ENCODE data around the gene ZCCHC12. TPM values are rescaled to one million over a fixed set of nuclear protein-coding genes. Genes with fewer than 3 reads are reported as not detected.
"Not testable (repeated sequence)": the region's sequence is repeated elsewhere in the genome, so short reads cannot be mapped to it uniquely, and the experiment has no call there.

Gene ZCCHC12
- total RNA-seq, 1 donor from 2014 or later = not detected

GRCh38 chrX:118795528-118796280 is 27.9 kb upstream of the ZCCHC12 start:
- Mint-ChIP-seq H3K4me3 (no peak overlapping the region), H3K9me3 (no peaks in the 10 kb centered on the region), H3K4me1 (peaks cover 5% of the 10 kb centered on the region), H3K36me3 (peaks cover 7% of the 10 kb centered on the region), H3K27ac (no peak overlapping the region), H3K27me3 (ENCODE audit: insufficient read depth, low read depth) (peaks cover 2% of the 10 kb centered on the region)
- no peak overlapping the region for H3K9ac ChIP-seq
- no peak for DNase-seq (ENCODE audit: low spot score)
- no peak overlapping the region for H3K27ac ChIP-seq
- no peak overlapping the region for H3K4me3 ChIP-seq
- no peaks in the 10 kb centered on the region for H4K20me1 ChIP-seq (ENCODE audit: low read depth)
- H2AFZ ChIP-seq (replicated peaks) = no peak overlapping the region
- H3K4me2 ChIP-seq = no peak overlapping the region
- TF ChIP-seq, protein P1, sequence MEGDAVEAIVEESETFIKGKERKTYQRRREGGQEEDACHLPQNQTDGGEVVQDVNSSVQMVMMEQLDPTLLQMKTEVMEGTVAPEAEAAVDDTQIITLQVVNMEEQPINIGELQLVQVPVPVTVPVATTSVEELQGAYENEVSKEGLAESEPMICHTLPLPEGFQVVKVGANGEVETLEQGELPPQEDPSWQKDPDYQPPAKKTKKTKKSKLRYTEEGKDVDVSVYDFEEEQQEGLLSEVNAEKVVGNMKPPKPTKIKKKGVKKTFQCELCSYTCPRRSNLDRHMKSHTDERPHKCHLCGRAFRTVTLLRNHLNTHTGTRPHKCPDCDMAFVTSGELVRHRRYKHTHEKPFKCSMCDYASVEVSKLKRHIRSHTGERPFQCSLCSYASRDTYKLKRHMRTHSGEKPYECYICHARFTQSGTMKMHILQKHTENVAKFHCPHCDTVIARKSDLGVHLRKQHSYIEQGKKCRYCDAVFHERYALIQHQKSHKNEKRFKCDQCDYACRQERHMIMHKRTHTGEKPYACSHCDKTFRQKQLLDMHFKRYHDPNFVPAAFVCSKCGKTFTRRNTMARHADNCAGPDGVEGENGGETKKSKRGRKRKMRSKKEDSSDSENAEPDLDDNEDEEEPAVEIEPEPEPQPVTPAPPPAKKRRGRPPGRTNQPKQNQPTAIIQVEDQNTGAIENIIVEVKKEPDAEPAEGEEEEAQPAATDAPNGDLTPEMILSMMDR (IDR thresholded peaks at IDR 0.05) = no peak
- TF ChIP-seq EZH2 (IDR thresholded peaks at IDR 0.05) (no peak), EZH2phosphoT487 (IDR thresholded peaks at IDR 0.05) (no peak)
- no peaks in the 10 kb centered on the region for H3K79me2 ChIP-seq (ENCODE audit: low read depth)
- no peaks in the 10 kb centered on the region for H3K36me3 ChIP-seq
- no peaks in the 10 kb centered on the region for H3K27me3 ChIP-seq
- H3K4me1 ChIP-seq = no peaks in the 10 kb centered on the region
- no peaks in the 10 kb centered on the region for H3K9me3 ChIP-seq (ENCODE audit: low read depth)
- no peaks in the 10 kb centered on the region for H3F3A ChIP-seq (ENCODE audit: low read depth)

GRCh38 chrX:118802857-118803256 is 20.8 kb upstream of the ZCCHC12 start:
- Mint-ChIP-seq H3K27ac (no peak overlapping the region), H3K9me3 (no peaks in the 10 kb centered on the region), H3K27me3 (ENCODE audit: insufficient read depth, low read depth) (peaks cover 2% of the 10 kb centered on the region), H3K36me3 (no peaks in the 10 kb centered on the region), H3K4me3 (no peak overlapping the region), H3K4me1 (peaks cover 2% of the 10 kb centered on the region)
- no peak overlapping the region for H2AFZ ChIP-seq (replicated peaks)
- H3K27ac ChIP-seq = no peak overlapping the region
- no peaks in the 10 kb centered on the region for H3K79me2 ChIP-seq (ENCODE audit: low read depth)
- no peaks in the 10 kb centered on the region for H3K27me3 ChIP-seq
- DNase-seq (ENCODE audit: low spot score) = no peak
- H3K4me3 ChIP-seq = no peak overlapping the region
- H3K9ac ChIP-seq = no peak overlapping the region
- H3K36me3 ChIP-seq = no peaks in the 10 kb centered on the region
- no peaks in the 10 kb centered on the region for H4K20me1 ChIP-seq (ENCODE audit: low read depth)
- TF ChIP-seq EZH2 (IDR thresholded peaks at IDR 0.05) (no peak), EZH2phosphoT487 (IDR thresholded peaks at IDR 0.05) (no peak)
- TF ChIP-seq, protein P1 (IDR thresholded peaks at IDR 0.05) = no peak
- H3F3A ChIP-seq (ENCODE audit: low read depth) = no peaks in the 10 kb centered on the region
- peaks cover 4% of the 10 kb centered on the region for H3K9me3 ChIP-seq (ENCODE audit: low read depth)
- H3K4me2 ChIP-seq = no peak overlapping the region
- no peaks in the 10 kb centered on the region for H3K4me1 ChIP-seq

DNA sequence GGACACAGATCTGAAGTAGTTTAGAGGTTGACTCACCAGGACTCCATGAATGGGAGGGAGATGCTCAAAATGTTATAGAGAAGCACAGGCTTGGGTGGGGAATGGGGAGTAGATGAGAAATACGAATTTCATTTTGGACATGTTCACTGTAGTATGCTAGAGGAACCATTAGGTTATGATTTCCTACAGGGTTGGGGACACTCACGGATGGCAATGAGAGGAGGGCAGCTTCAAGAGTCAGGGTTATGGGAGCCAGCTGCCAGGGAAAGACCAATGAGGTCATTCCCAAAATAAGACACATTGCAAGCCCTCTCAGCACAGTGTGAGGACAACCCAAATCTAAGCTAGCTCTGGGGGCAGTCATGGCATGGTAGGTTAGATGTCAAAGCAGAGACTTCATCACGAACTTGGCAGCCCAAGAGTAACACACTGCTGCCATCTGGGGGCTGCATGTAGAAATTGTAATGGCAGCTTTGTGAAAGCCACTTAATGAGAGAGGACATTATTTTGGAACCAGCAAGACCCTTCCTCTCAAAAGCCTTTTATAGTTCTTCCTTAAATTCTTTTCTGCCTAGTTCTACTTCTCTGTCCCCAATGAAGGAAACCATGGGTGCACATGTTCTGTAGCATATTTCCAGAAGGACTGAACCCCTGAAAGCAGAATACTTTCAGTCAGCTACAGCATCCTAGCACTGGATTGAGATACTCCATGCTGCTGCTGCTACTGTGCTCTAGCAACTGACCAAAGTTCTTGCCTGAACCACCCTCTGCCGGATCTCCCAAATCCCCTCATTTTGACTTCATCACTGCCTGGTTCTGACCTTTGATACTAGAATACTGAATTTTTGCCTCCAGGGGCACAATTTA is 16.2 kb upstream of the ZCCHC12 start:
- TF ChIP-seq, protein P1 (IDR thresholded peaks at IDR 0.05) = peak; percentile 62
- TF ChIP-seq EZH2phosphoT487 (IDR thresholded peaks at IDR 0.05) = no peak
- TF ChIP-seq EZH2 (IDR thresholded peaks at IDR 0.05) = no peak
- Histone ChIP-seq H3K9ac (no peak overlapping the region), H3K4me1 (no peaks in the 10 kb centered on the region), H3K79me2 (ENCODE audit: low read depth) (no peaks in the 10 kb centered on the region), H3K4me2 (no peak overlapping the region), H3K4me3 (no peak overlapping the region), H3K27me3 (no peaks in the 10 kb centered on the region), H2AFZ (replicated peaks) (no peak overlapping the region), H3K27ac (no peak overlapping the region), H3K9me3 (ENCODE audit: low read depth) (peaks cover 4% of the 10 kb centered on the region), H4K20me1 (ENCODE audit: low read depth) (no peaks in the 10 kb centered on the region), H3K36me3 (no peaks in the 10 kb centered on the region), H3F3A (ENCODE audit: low read depth) (no peaks in the 10 kb centered on the region)
- peak; percentile 56 for DNase-seq (ENCODE audit: low spot score)
- Mint-ChIP-seq H3K36me3 (no peaks in the 10 kb centered on the region), H3K27ac (no peak overlapping the region), H3K27me3 (ENCODE audit: insufficient read depth, low read depth) (no peaks in the 10 kb centered on the region), H3K9me3 (no peaks in the 10 kb centered on the region), H3K4me3 (no peak overlapping the region), H3K4me1 (no peaks in the 10 kb centered on the region)

GRCh38 chrX:118817257-118817656 is 6.4 kb upstream of the ZCCHC12 start:
- H3K4me3 Mint-ChIP-seq; H3K27me3 Mint-ChIP-seq (ENCODE audit: insufficient read depth, low read depth); H3K9me3 ChIP-seq (ENCODE audit: low read depth); H3K27ac ChIP-seq; H3F3A ChIP-seq (ENCODE audit: low read depth); H3K36me3 ChIP-seq; H3K4me1 Mint-ChIP-seq; H3K9ac ChIP-seq; H4K20me1 ChIP-seq (ENCODE audit: low read depth); H3K4me2 ChIP-seq; H3K4me1 ChIP-seq; H3K27ac Mint-ChIP-seq; H3K36me3 Mint-ChIP-seq; H3K9me3 Mint-ChIP-seq; H3K79me2 ChIP-seq (ENCODE audit: low read depth); DNase-seq (ENCODE audit: low spot score); H3K4me3 ChIP-seq; H2AFZ ChIP-seq (replicated peaks): not testable (repeated sequence)
- peaks cover 17% of the 10 kb centered on the region for H3K27me3 ChIP-seq

All from neural progenitor cell (in vitro differentiated cells).